Kidney (tissue), 14 donors: ENCODE results near the gene ZC3H15. TPM values are rescaled to one million over a fixed set of nuclear protein-coding genes. Genes with fewer than 3 reads are reported as not detected.

Experiments used
- DNase-seq, 5 donors: peaks; one replicate each; pipeline ENCODE4 v3.0.0-alpha.2; 2013 to 2020
- FAIRE-seq: peaks from 2 replicates; lab custom pipeline; 2012; peaks lifted over from hg19 to GRCh38; lab: Jason Lieb, UNC
- H3K27ac ChIP-seq, 2 donors: one replicate each; pipeline ENCODE4 v1.7.0; 2013; ENCODE audit warnings: low read depth in 2 of 2, low read length in 2 of 2, inconsistent platforms in 1 of 2
- H3K27me3 ChIP-seq: one replicate; pipeline ENCODE4 v1.7.1; 2013; ENCODE audit warnings: low read length, inconsistent platforms; ENCODE audit not compliant: control insufficient read depth, insufficient read depth
- H3K36me3 ChIP-seq, 3 donors: one replicate each; pipeline versions ENCODE4 v1.7.0 to v1.7.1; 2013; ENCODE audit warnings: low read length in 3 of 3, control low read depth in 1 of 3, inconsistent platforms in 1 of 3; ENCODE audit not compliant: insufficient read depth in 3 of 3, control insufficient read depth in 2 of 3
- H3K4me1 ChIP-seq, 3 donors: one replicate each; pipeline versions ENCODE4 v1.7.0 to v1.7.1; 2013; ENCODE audit warnings: low read length in 3 of 3, inconsistent platforms in 1 of 3, low read depth in 1 of 3; ENCODE audit not compliant: control insufficient read depth in 2 of 3, insufficient read depth in 2 of 3
- H3K4me3 ChIP-seq, 3 donors: one replicate each; pipeline versions ENCODE4 v1.7.0 to v1.8.1; 2013; ENCODE audit warnings: low read length in 3 of 3, control low read depth in 1 of 3, inconsistent platforms in 1 of 3
- H3K9ac ChIP-seq, 3 donors: one replicate each; pipeline versions ENCODE4 v1.7.0 to v1.7.1; 2013; ENCODE audit warnings: low read length in 3 of 3, control low read depth in 1 of 3, inconsistent platforms in 1 of 3
- H3K9me3 ChIP-seq, 3 donors: one replicate each; pipeline versions ENCODE4 v1.7.0 to v1.7.1; 2013; ENCODE audit warnings: low read length in 3 of 3, control low read depth in 1 of 3, inconsistent platforms in 1 of 3; ENCODE audit not compliant: control insufficient read depth in 2 of 3, insufficient read depth in 1 of 3
- CTCF ChIP-seq: IDR thresholded peaks from 3 replicates; pipeline ENCODE4 v1.5.1; 2012; ENCODE audit warnings: mild to moderate bottlenecking, moderate library complexity, borderline replicate concordance; ENCODE audit not compliant: insufficient read depth; ENCODE audit errors: extremely low read depth
- intact Hi-C: fragments of 100-400 bp; cut with DNase I; formaldehyde crosslinking; loops from one replicate; pipeline ENCODE4 v1.11.1; 2022
- polyA plus RNA-seq: library from polyadenylated mRNA; stranded (reverse); fragments of 350-450 nt; fragmentation: Illumina TruSeq; extraction: RNeasy Lipid Tissue Mini Kit (QIAGEN cat#74804); gene quantifications from one replicate; pipeline ENCODE4 v1.2.3, GENCODE V29; 2014; ENCODE audit warnings: low read depth, low replicate concordance; ENCODE audit not compliant: insufficient read depth
- total RNA-seq: library from RNA; stranded (reverse); fragmentation: NEBNext Ultra II Directional; extraction: Animal tissue kit (Norgen Biotek cat#: 25700); gene quantifications from one replicate; pipeline ENCODE4 v1.2.1, GENCODE V29; 2021
- donor health status: control.
- donor health status: control.
- donor health status: control.
- donor health status: control.
- donor health status: control.
- donor health status: DM: yes; HTN: yes; CAD: no.
- donor health status: Normal renal cell carcinoma (clear cell type).

ZC3H15 gene
- total and polyA plus RNA-seq, 2 donors from 2014 or later = 45.3 to 51.5 TPM

DNA sequence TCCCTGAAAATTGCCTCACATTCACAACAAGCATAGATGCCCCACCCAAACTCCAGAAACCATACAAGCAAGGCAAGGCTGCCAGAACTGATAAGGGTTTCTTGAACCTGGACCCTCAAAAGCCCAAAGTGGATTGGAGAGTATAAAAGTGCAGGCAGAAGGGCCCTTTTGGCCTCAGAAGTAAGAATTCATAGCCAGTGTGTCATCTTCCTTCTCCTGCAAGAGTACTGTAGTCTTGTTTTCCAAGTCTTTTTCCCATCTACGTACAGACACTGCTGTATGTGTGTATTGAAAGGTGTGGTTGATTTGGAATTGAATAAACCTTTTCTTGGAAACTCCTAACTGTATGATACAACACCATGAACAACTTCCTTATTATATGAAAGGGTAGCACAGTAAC is 46.8 kb downstream of the ZC3H15 start:
- no peak for FAIRE-seq
- intact Hi-C loops = no loop called here
- H3K27ac ChIP-seq = no peak overlapping the region
- no peaks in the 10 kb centered on the region for H3K9me3 ChIP-seq
- H3K9ac ChIP-seq = no peak overlapping the region
- no peaks in the 10 kb centered on the region for H3K27me3 ChIP-seq
- H3K36me3 ChIP-seq = no peaks in the 10 kb centered on the region
- no peak overlapping the region for H3K4me3 ChIP-seq
- no peak for TF ChIP-seq CTCF
- H3K4me1 ChIP-seq = no peaks in the 10 kb centered on the region
- no peak for DNase-seq

- Histone ChIP-seq H3K9ac (no peak overlapping the region), H3K27me3 (no peaks in the 10 kb centered on the region), H3K9me3 (no peaks in the 10 kb centered on the region), H3K4me1 (no peaks in the 10 kb centered on the region), H3K36me3 (no peaks in the 10 kb centered on the region), H3K27ac (no peak overlapping the region), H3K4me3 (no peak overlapping the region)
- intact Hi-C loops = no loop called here
- no peak for TF ChIP-seq CTCF
- FAIRE-seq = no peak
- no peak for DNase-seq
Measured at GRCh38 chr2:186533717-186534116, 47.7 kb downstream of the ZC3H15 start.

DNA sequence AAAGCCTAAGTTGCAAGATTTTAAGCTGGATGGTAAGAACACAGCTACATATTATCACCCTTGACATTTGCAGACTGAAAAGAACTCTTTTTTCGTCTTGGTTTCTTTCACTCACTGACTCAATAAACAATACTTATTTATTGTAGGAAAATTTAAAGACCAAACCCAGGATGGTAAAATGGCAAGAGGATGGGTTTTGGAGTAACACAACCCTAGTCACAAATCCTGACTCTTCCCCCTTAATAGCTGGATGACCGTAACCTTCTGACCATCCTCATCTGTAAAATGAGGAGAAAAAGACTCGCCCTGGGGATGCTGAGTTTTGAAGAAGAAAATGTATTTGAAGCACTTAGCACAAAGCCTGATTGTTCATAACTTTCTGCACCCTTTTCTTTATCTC is 48.3 kb downstream of the ZC3H15 start:
- no peak for FAIRE-seq
- H3K9ac ChIP-seq = no peak overlapping the region
- H3K36me3 ChIP-seq = no peaks in the 10 kb centered on the region
- DNase-seq = no peak
- no peak overlapping the region for H3K4me3 ChIP-seq
- TF ChIP-seq CTCF = no peak
- no peak overlapping the region for H3K27ac ChIP-seq
- intact Hi-C loops = no loop called here
- no peaks in the 10 kb centered on the region for H3K27me3 ChIP-seq
- no peaks in the 10 kb centered on the region for H3K4me1 ChIP-seq
- no peaks in the 10 kb centered on the region for H3K9me3 ChIP-seq

DNA sequence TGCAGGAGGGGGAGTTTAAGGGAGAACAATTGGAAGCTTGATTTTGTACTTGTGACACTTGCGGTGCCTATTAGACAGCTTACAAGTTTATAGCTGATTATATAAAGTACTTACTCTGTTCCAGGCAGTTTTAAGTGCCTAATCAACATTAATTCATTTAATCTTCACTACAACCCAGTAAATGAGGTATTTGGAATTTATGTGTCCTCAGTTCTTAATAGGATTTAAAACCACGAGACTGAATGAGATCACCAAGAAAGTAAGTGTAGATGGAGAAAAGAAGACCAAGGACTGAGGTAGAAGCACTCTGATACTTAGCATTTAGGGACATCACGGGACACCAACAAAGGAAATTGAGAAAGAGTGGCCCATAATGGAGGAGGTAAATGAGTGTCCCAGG is 49.8 kb downstream of the ZC3H15 start:
- H3K27ac ChIP-seq = no peak overlapping the region
- no peaks in the 10 kb centered on the region for H3K4me1 ChIP-seq
- no peaks in the 10 kb centered on the region for H3K9me3 ChIP-seq
- intact Hi-C loops = no loop called here
- H3K36me3 ChIP-seq = no peaks in the 10 kb centered on the region
- DNase-seq (no peak), FAIRE-seq (no peak)
- TF ChIP-seq CTCF = no peak
- H3K4me3 ChIP-seq = no peak overlapping the region
- no peak overlapping the region for H3K9ac ChIP-seq
- H3K27me3 ChIP-seq = no peaks in the 10 kb centered on the region
